ENCODE results near the gene BANF2.
"Not testable (repeated sequence)": the region's sequence is repeated elsewhere in the genome, so short reads cannot be mapped to it uniquely, and the experiment has no call there.

Gene BANF2

DNA sequence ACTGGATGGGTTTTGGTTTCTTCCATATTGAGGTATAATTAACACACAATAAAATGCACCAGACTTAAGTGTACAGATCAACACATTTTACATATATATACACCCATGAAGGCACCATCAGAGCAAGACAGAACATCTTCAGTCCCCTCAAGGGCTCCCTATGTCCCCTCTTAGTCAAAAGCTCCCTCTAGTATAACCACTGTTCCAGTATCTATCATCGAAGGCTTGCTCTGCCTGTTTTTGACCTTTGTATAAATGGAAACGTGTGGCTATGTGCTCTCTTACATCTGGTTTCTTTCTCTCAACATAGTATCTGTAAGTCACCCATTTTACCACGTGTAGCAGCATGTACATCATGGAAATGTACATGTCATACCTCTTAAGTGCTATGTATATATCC is 66.5 kb downstream of the BANF2 start:
- no peak overlapping the region for H3K9ac ChIP-seq (ENCODE audit: low read depth, low read length)
- no peaks in the 10 kb centered on the region for H3K79me2 ChIP-seq (ENCODE audit: insufficient read depth, low read length)
- no peak overlapping the region for H3K4me3 ChIP-seq (ENCODE audit: low read depth in 1 of 2, low read length in 2 of 2)
- no peaks in the 10 kb centered on the region for H4K20me1 ChIP-seq (ENCODE audit: insufficient read depth, low read length)
- no peaks in the 10 kb centered on the region for H3K36me3 ChIP-seq (ENCODE audit: insufficient read depth, low read length)
- no peaks in the 10 kb centered on the region for H3K4me1 ChIP-seq (ENCODE audit: insufficient read depth, low read length)
- H2AFZ ChIP-seq (ENCODE audit: low read depth, low read length) = no peak overlapping the region
- ATAC-seq (ENCODE audit: insufficient read depth, low read depth) (no peak), DNase-seq (no peak)
- no peak overlapping the region for H3K4me2 ChIP-seq (ENCODE audit: insufficient read depth, low read length)
- H3K9me3 ChIP-seq (ENCODE audit: insufficient read depth, low read length, severe bottlenecking) = no peaks in the 10 kb centered on the region
- TF ChIP-seq, protein P1, sequence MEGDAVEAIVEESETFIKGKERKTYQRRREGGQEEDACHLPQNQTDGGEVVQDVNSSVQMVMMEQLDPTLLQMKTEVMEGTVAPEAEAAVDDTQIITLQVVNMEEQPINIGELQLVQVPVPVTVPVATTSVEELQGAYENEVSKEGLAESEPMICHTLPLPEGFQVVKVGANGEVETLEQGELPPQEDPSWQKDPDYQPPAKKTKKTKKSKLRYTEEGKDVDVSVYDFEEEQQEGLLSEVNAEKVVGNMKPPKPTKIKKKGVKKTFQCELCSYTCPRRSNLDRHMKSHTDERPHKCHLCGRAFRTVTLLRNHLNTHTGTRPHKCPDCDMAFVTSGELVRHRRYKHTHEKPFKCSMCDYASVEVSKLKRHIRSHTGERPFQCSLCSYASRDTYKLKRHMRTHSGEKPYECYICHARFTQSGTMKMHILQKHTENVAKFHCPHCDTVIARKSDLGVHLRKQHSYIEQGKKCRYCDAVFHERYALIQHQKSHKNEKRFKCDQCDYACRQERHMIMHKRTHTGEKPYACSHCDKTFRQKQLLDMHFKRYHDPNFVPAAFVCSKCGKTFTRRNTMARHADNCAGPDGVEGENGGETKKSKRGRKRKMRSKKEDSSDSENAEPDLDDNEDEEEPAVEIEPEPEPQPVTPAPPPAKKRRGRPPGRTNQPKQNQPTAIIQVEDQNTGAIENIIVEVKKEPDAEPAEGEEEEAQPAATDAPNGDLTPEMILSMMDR (IDR thresholded peaks at IDR 0.05; ENCODE audit: borderline replicate concordance, extremely low read depth, low read length, poor library complexity, severe bottlenecking) = no peak
- TF ChIP-seq EZH2 (IDR thresholded peaks at IDR 0.05; ENCODE audit: borderline replicate concordance, low read depth, low read length, severe bottlenecking) = no peak
- no peaks in the 10 kb centered on the region for H3K27me3 ChIP-seq (ENCODE audit: insufficient read depth, low read length, poor library complexity)
- no peak overlapping the region for H3K27ac ChIP-seq (ENCODE audit: low read length)

DNA sequence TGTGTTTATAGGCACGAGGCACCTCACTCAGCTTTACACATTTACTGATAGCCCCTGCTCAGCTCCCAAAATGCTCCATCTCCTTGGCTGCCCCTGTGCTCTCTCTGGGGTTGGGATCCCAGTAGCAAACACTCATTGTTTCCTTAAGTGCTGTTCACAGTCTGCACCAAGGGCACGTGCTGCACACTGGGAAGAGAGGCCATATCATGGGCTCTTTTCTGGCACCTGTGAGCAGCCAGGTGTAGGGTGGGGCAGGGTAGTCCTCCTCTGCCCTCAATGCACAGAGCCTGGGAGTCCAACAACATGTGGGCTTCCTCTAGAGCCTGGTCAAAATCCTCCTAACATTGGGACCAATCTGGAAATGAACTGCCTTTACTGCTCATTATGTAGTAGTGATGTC is 67.9 kb downstream of the BANF2 start:
- Histone ChIP-seq H3K9me3 (ENCODE audit: insufficient read depth, low read length, severe bottlenecking) (no peaks in the 10 kb centered on the region), H4K20me1 (ENCODE audit: insufficient read depth, low read length) (no peaks in the 10 kb centered on the region), H3K4me1 (ENCODE audit: insufficient read depth, low read length) (no peaks in the 10 kb centered on the region), H3K36me3 (ENCODE audit: insufficient read depth, low read length) (no peaks in the 10 kb centered on the region), H2AFZ (ENCODE audit: low read depth, low read length) (no peak overlapping the region), H3K4me2 (ENCODE audit: insufficient read depth, low read length) (no peak overlapping the region), H3K9ac (ENCODE audit: low read depth, low read length) (no peak overlapping the region), H3K79me2 (ENCODE audit: insufficient read depth, low read length) (no peaks in the 10 kb centered on the region), H3K27me3 (ENCODE audit: insufficient read depth, low read length, poor library complexity) (no peaks in the 10 kb centered on the region), H3K27ac (ENCODE audit: low read length) (no peak overlapping the region), H3K4me3 (ENCODE audit: low read depth in 1 of 2, low read length in 2 of 2) (no peak overlapping the region)
- TF ChIP-seq, protein P1 (IDR thresholded peaks at IDR 0.05; ENCODE audit: borderline replicate concordance, extremely low read depth, low read length, poor library complexity, severe bottlenecking) = no peak
- TF ChIP-seq EZH2 (IDR thresholded peaks at IDR 0.05; ENCODE audit: borderline replicate concordance, low read depth, low read length, severe bottlenecking) = no peak
- DNase-seq (no peak), ATAC-seq (ENCODE audit: insufficient read depth, low read depth) (no peak)

DNA sequence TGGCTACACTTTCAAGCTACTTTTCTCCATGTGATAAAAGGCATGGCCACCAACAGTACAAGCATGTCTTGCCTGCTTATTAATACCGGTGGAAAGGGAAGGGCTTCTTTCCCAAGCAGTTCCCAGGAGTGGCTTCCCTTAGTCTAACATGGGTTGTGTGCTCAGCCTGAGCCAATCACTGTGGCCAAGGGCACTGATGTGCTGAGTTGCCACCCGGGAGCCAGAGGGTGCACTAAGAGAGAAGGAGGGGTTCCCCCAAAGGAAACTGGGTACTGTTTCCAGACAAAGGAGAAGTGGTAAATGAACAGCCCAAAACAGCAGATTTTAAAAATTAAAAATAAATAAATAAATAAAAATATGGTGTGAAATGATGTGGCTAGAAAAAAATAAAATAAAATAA is 68.5 kb downstream of the BANF2 start:
- H4K20me1 ChIP-seq (ENCODE audit: insufficient read depth, low read length) = no peaks in the 10 kb centered on the region
- ATAC-seq (ENCODE audit: insufficient read depth, low read depth) = no peak
- no peaks in the 10 kb centered on the region for H3K27me3 ChIP-seq (ENCODE audit: insufficient read depth, low read length, poor library complexity)
- H3K4me1 ChIP-seq (ENCODE audit: insufficient read depth, low read length) = no peaks in the 10 kb centered on the region
- H2AFZ ChIP-seq (ENCODE audit: low read depth, low read length) = no peak overlapping the region
- no peak overlapping the region for H3K4me3 ChIP-seq (ENCODE audit: low read depth in 1 of 2, low read length in 2 of 2)
- no peaks in the 10 kb centered on the region for H3K36me3 ChIP-seq (ENCODE audit: insufficient read depth, low read length)
- DNase-seq = no peak
- TF ChIP-seq, protein P1 (IDR thresholded peaks at IDR 0.05; ENCODE audit: borderline replicate concordance, extremely low read depth, low read length, poor library complexity, severe bottlenecking) = no peak
- no peak for TF ChIP-seq EZH2 (IDR thresholded peaks at IDR 0.05; ENCODE audit: borderline replicate concordance, low read depth, low read length, severe bottlenecking)
- H3K9ac ChIP-seq (ENCODE audit: low read depth, low read length) = no peak overlapping the region
- no peak overlapping the region for H3K27ac ChIP-seq (ENCODE audit: low read length)
- no peaks in the 10 kb centered on the region for H3K9me3 ChIP-seq (ENCODE audit: insufficient read depth, low read length, severe bottlenecking)
- no peak overlapping the region for H3K4me2 ChIP-seq (ENCODE audit: insufficient read depth, low read length)
- no peaks in the 10 kb centered on the region for H3K79me2 ChIP-seq (ENCODE audit: insufficient read depth, low read length)

DNA sequence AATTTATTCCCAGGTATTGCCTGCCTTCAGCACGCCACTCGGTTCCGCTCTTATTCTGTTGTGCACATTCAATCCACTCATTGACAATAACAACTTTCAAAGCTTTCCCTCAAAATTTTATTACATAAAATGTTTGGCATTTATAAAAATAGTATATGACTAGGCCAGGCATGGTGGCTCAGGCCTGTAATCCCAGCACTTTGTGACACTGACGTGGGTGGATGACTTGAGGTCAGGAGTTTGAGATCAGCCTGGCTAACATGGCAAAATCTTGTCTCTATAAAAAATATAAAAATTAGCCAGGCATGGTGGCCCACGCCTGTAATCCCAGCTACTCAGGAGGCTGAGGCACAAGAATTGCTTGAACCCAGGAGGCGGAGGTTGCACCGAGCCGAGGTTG is 70.0 kb downstream of the BANF2 start:
- H4K20me1 ChIP-seq (ENCODE audit: insufficient read depth, low read length); H3K27ac ChIP-seq (ENCODE audit: low read length); H3K27me3 ChIP-seq (ENCODE audit: insufficient read depth, low read length, poor library complexity); H3K9ac ChIP-seq (ENCODE audit: low read depth, low read length); ATAC-seq (ENCODE audit: insufficient read depth, low read depth); DNase-seq; H3K36me3 ChIP-seq (ENCODE audit: insufficient read depth, low read length); H3K79me2 ChIP-seq (ENCODE audit: insufficient read depth, low read length); H3K4me1 ChIP-seq (ENCODE audit: insufficient read depth, low read length); H3K4me2 ChIP-seq (ENCODE audit: insufficient read depth, low read length); H3K9me3 ChIP-seq (ENCODE audit: insufficient read depth, low read length, severe bottlenecking); H3K4me3 ChIP-seq (ENCODE audit: low read depth in 1 of 2, low read length in 2 of 2); H2AFZ ChIP-seq (ENCODE audit: low read depth, low read length): not testable (repeated sequence)
